Stimulated activated CD8-positive, alpha-beta memory T cell treated with anti-CD3 and anti-CD28 coated beads, Interleukin-12 subunit alpha, Interleukin-12 subunit beta, amount 100 ng/mL, for 24 hours (primary cell): ENCODE measurements around the gene ANKRD11.
"Not testable (repeated sequence)": the region's sequence is repeated elsewhere in the genome, so short reads cannot be mapped to it uniquely, and the experiment has no call there.

ENCODE experiments used
- DNase-seq: peaks from one replicate; pipeline ENCODE4 v3.0.0-alpha.2; 2020; ENCODE audit errors: extremely low read depth

The ANKRD11 gene

DNA sequence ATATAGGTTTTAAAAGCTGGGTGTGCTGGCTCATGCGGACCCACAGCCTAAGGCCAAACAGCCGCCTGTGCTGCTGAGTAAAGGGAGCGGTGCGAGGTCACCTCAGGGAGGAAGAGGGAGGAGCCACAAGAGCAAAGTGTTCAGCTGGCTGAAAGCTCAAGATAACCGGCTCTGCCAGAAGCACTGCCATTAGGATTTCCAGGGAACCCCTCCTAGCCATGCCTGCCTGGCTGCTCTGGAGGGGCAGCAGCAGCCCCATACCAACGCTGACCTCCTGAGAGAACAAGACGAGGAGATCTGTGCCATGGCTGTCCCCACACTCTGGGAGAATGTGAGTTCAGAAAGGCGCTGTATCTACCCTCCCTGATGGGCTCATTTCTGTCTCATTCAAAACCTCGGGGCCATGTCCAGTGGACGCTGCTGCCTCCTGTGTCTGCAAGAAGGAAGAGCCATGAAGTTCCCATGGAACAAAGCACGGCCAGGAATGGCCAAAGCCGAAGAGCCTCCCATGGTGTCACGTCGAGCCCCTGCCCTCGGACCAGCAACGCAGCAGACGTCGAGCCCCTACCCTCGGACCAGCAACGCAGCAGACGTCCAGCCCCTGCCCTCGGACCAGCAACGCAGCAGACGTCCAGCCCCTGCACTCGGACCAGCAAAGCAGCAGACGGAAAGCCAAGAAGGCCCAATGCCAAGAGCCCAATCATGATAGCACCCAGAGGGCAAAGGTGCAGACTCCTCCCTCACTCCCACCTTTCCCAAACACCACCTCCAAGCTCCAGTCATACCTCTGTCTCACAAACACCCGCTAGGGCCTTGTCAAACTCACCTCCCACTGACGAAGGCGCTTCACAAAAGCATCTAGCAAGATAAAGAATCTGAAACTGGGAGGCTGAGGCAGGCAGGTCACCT, 107.0 kb downstream of the ANKRD11 start:
- DNase-seq: no peak

DNA sequence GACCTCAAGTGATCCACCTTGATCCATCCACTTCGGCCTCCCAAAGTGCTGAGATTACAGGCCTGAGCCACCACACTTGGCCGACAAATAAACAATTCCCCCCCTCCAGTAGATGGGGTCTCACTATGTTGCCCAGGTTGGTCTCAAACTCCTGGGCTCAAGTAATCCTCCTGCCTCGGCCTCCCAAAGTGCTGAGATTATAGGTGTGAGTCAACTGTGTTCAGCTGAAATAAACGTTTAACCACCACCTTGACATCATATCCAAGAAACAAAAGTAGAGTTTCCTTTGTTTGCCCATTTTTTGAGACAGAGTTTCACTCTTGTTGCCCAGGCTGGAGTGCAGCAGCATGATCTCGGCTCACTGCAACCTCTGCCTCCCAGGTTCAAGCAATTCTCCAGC, 107.8 kb downstream of the ANKRD11 start:
- not testable (repeated sequence) for DNase-seq

GRCh38 chr16:89381788-89382187, 108.6 kb downstream of the ANKRD11 start:
- no peak for DNase-seq

DNA sequence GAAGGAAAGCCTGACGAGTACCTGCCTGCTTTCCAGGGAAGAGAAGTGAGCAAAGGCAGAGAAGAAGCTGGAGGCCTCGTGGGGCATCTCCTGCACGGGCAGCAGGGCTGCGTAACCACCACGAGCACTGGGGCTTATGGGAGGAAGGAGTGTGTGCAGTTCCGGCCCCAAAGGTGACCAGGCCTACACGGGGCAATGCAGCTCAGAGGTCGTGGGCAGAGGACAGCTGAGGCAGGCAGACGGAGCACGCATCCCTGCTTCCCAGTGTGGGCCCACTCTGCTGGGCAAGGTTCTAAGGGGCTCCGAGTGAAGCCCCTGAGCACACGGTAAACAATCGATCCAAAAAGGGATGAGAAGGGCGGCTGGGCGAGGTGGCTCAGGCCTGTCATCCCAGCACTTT, 109.7 kb downstream of the ANKRD11 start:
- no peak for DNase-seq

DNA sequence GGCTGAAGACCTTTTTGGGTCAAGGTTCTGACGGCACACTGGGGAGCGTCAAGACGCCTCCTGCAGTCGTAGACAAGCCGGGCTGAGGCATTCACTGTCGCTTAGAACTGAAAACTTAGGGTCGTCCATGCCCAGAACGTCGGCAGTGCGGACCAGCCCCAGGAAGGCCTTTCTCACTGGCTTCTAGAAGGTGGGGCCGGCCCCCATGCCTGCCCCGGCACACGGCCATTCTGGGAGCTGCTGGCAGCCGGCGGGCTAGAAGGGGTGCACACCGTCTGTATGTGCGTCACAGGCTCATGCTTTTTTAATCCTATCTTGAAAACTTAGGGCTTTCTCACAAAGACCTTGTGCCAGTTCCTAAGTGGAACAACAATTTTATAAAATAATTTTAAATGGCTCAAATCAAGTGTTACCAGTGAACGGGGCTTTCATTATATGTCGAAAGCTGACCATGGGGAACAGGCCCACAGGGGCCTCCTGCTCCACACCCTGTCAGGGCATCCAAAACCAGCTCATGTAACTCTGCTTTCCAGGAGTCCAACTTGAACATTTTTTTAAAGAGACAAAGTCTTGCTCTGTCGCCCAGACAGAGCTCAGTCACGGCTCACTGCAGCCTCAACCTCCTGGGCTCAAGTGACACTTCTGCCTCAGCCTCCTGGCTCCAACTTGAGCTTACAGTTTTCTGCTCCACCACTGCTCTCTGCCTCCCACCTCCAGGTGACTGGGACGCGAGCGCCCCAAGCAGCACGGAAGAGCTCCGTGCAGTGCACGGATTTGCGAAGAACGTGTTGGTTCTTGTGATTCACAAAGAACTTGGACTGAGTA, 111.2 kb downstream of the ANKRD11 start:
- no peak for DNase-seq

- no peak for DNase-seq
Observed at GRCh38 chr16:89377453-89377848, 112.9 kb downstream of the ANKRD11 start.

DNA sequence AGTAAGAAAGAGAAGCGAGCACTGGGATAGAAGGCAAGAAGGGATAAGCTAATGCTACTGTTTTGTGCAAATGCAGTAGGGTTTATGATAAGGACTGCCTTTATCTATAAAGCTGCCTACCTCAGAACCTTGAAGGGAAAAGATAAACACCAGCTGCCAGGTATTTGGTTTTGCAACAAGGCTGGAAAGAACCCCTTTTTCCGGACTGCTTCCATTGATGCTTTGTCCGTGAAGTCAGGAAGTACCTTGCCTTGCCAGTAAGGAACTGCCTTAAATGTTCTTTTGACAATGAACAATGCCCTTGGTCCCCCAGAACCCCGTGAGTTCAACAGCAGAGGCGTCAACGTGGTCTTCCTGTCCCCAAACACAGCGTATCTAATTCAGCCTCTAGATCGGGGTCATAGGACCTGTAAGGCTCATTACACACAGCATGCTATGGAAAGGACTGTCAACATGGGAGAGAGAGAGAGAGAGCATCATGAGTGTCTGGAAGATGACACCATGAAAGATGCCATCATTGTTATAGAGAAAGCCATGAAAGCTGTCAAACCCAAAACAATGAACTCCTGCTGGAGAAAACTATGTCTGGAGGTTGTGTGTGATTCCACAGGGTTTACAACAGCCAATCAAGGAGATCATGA, 113.4 kb downstream of the ANKRD11 start:
- DNase-seq: no peak

- DNase-seq: no peak
Observed at GRCh38 chr16:89375686-89376085, 114.7 kb downstream of the ANKRD11 start.

DNA sequence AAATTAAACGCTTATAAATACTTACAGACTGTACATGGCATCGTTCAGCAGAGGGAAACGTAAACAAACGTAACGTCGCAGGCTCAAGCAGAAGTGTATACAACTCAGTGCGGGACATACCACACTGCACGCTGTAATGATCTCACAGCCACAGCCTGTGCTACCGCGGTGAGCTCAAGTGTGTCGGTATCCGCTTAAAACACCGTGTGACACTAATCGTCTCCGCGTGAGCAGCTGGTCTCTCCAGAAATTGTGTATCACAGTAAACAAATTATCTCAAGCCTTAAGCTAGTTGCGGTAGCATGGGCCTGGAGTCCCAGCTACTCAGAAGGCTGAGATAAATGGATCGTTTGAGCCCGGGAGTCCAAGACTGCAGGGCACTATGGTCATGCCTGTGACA, 115.3 kb downstream of the ANKRD11 start:
- DNase-seq: no peak

GRCh38 chr16:89374393-89374960, 115.9 kb downstream of the ANKRD11 start:
- no peak for DNase-seq

DNA sequence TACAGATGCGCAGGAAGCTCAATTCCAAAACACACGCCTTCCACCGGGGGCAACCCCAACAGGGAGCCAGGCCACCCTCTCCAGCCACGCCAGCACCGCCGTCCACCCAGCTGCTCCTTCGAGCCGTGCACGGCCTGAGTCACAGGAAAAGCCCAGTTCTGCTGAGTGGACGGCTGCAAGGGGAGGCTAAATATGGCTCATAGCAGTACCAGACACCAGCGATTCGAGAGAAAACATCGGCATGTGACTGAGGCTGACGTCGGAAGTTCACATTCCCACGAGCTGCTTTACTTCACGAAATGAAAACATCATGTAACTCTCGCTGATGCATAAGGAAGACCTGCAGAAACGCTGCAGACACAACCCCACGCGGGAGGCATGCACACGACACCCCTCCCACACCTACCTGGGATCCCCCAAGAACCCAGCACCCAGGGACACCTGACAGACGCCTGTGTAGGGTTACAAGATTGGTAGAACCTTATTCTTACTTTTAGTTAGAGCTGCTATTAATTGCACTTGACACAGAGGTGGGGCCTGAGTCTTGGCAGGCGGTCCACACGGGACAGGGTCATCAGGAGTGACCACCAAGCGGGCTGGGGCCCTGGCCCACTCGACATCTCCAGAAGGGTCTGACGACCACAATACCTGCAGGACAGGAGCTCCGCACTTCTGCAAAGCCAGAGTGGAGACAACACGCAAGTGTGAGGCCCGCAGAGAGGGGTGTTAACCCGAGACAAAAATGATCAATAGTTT, 116.8 kb downstream of the ANKRD11 start:
- DNase-seq: no peak

DNA sequence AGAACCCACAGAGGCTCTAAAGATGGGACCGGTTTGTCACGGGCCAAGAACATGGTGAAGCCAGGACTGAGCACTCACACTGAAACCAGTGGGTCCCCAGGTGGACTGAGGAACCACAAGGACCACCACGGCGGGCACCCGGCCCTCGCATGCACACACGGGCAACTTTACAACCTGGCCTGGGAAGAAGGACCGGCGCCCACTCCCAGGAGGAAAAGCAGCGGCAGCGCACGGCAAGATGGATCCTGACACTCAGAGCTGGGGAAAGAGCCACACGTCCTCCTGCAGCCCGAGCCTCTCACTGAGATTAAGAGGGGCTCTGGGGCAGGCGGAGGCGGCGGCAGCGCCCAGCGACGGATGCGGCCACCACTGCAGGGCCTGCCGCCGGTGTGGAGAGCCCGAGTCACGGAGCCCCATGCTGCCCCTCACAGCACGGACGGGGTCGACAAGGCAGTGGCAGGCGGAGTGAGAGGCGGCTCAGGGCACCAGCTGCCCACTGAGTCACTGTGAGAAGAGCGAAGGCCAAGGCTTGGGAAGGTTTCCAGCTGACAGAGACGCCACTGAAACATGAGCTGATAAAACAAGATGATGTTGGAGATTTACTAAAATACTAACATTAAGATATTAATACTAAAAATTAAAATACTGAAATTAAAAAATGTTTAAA, 118.3 kb downstream of the ANKRD11 start:
- DNase-seq: no peak

DNA sequence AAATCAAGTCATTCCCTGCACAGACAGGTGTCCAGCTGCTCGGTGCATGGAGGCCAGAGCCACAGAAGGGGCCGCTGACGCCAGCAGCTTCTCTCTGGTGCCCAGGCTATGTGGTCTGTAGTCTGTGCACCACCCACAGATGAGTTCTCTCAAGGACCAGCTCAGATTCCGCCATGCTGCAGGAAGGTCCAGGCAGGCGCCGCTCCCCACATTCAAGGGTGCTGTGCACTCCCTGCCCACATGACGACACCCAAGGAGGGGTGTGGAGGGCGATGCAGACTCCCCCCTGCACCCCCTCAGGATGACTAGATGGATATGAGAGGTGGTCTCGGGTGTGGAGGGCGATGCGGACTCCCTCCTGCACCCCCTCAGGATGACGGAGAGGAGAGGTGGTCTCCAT, 119.0 kb downstream of the ANKRD11 start:
- DNase-seq: no peak

GRCh38 chr16:89370601-89371000, 119.8 kb downstream of the ANKRD11 start:
- no peak for DNase-seq

DNA sequence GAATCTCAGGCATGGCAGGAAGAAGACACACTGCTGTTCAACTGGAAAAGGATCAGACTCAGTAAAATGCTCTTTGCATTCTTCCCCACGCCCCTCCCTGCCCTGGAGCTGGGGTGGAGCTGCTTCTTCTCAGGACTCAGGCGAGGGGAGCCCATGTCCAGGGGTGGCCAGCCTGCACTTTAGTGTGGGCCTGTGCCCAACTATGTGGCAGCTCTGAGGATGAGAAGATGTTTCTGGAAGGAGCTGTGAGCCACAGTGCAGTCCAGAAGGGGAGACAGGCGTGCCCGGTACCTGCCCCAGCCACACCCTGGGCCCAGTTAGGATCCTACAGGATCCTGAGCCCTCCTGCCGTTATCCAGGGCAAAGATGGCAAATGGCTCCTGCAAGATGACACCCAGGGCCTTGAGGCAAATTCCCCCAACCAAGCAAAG, 120.3 kb downstream of the ANKRD11 start:
- no peak for DNase-seq

- DNase-seq: no peak
Observed at GRCh38 chr16:89369266-89369895, 121.0 kb downstream of the ANKRD11 start.

GRCh38 chr16:89368604-89369249, 121.6 kb downstream of the ANKRD11 start:
- DNase-seq: no peak

GRCh38 chr16:89367538-89367915, 122.8 kb downstream of the ANKRD11 start:
- no peak for DNase-seq
